HG02623 (cell line): ENCODE data around the gene PLCB2.

Experiments
- ATAC-seq: cut with Tn5 transposase; IDR thresholded peaks from one replicate; pipeline ENCODE4 v1.9.1; 2021; ENCODE audit warnings: moderate library complexity; ENCODE audit not compliant: unreplicated experiment

The PLCB2 gene

DNA sequence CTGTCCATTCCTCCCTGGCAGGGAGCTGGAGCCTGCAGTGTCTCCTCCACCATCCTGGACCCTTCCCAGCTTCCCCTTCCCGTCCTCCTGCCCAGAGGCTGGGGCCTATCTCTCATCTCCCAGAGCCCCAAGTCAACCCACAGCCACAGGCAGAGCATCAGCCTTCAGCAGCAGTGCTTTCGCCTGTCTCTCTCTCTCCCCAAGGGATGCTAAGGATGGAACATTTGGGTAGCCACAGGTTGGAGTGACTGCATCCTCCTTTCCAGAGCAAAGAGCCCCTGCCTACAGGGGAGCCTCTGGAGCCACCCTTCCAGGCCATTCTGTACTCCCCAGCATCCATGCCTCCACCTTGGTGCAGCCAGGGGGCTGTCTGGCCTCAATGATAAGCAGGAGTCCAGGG, 4.2 kb downstream of the PLCB2 start:
- no peak for ATAC-seq

DNA sequence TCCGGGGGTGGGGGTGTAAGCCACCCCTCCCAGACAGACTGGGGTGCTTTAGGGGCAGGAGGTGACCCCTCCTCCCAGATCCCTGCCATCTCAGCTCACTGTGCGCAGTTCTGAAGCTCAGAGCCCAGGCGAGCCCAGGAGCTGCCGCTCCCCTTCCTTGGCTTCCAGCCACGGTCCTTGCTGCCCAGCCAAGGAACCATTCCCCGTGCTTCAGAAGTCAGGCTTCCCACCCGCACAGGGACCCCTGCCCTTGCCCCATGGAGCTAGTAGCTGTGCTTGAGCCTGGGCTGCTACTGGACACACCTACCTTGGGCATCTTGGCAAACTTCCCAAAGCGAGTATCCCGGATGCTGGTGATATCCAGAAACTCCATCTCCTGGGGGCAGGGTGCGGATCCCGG, 4.8 kb downstream of the PLCB2 start:
- ATAC-seq = no peak

DNA sequence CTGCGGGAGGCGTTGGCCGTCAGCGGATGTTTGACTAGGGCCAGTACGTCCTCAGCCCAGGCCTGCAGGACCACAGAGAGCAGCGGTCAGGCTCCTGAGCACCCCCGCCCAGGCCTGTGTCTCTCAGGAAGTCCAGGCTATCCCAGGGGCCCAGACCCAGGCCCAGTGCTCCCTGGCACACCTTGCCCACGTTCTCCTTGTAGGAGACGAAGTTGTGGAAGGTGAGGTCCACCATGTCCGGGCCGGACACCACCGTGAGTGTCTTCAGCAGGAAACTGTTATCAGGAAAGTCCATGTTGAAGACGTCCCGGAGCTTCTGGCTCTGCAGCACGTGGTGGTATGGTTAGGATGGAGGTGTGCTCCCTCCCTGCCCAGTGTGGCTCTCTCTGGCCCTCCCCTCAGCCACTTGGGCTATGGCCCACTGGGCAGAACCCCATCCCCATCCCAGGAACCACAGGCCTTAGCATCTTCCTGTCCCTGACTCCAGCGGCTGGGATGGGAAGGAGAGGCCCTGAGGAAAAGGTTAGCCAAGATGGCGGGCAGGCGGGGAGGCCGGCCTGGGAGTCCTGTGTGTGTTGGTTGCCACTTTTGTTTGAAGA, 5.3 kb downstream of the PLCB2 start:
- no peak for ATAC-seq

- no peak for ATAC-seq
Observed at GRCh38 chr15:40301467-40302179, 6.1 kb downstream of the PLCB2 start.

GRCh38 chr15:40300771-40301170, 7.0 kb downstream of the PLCB2 start:
- no peak for ATAC-seq

DNA sequence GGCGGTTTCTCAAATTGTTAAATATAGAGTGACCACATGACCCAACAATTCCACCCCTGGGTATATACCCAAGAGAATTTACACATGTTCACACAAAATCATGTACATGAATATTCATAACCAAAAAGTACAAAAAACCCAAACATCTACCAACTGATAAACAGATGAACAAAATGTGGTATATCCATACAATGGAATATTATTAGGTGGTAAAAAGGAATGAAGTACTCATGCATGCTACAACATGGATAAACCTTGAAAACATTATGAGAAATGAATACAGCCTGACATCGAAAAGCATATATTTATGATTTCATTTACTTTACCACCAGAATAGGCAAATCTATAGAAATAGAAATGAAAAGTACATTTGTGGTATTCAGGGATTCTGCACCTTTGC, 7.4 kb downstream of the PLCB2 start:
- ATAC-seq = no peak

- no peak for ATAC-seq
Observed at GRCh38 chr15:40298216-40298935, 9.4 kb downstream of the PLCB2 start.

DNA sequence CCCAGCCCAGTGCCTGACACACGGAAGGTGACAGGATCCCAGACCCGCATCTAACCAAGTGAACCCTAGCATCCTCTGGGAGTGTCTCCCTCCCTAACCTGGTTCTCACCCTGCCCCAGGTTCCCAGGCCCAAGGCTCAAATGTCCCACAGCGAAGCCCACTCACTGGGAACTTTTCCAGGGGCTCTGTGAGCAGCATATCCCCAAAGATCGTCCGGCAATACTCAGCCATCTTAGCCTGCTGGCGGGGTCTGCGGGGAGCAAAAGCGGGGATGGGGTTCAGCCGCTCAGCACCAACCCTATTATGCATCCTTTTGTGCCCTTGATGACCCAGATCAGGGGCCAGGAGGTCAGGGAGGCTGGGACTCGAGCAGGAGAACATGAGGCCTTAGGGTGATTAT, 10.4 kb downstream of the PLCB2 start:
- no peak for ATAC-seq

DNA sequence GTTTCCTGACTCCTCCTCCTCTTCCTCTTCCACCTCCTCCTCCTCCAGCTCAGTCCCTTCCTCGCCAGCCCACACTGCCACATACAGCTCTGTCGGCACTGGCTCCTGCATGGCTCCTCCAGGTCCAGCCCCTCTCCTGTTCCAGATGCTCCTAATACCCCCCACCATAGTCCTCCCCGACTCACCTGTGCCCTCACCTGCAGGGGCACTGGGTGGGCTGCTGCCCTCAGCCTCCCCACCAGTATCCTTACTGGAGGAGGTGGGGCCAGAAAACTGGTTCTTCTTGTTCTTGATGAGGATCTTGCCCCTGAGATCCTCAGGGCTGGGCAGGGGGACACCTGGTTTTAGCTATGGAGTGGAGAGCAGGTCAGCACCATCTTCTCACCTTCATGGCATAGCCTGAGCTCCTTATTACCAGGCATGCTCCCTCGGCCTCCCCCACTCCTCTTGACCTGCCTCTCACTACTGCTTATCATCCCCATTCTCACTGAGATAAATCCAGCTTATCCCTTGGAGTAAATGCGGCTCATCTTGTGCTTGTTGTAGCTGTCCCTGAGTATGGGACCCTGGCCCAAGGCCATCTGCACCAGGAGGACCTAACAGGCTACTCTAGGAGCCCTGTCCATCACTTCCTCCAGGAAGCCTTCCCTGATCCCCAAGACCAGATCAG, 11.0 kb downstream of the PLCB2 start:
- ATAC-seq = no peak

- ATAC-seq = no peak
Observed at GRCh38 chr15:40295877-40296560, 11.7 kb downstream of the PLCB2 start.

DNA sequence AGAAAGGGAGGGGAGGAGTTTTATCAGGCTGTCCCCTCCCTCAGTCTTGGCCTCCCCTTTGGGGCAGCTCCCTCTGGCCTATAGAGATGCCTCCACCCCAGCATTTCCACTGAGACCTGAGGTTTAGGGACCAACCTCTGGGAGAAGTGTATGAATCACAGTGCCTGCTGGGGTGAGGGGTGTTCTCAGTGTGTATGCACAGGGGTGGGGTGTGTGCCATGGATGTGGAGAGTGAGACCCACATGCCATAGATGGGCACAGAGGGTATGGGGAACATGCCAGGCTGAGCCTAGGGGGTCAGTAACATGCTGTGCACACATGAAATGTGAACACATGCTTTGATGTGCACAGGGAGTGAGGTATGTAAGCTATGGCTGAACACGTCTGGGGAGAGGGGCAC, 12.4 kb downstream of the PLCB2 start:
- ATAC-seq = no peak

DNA sequence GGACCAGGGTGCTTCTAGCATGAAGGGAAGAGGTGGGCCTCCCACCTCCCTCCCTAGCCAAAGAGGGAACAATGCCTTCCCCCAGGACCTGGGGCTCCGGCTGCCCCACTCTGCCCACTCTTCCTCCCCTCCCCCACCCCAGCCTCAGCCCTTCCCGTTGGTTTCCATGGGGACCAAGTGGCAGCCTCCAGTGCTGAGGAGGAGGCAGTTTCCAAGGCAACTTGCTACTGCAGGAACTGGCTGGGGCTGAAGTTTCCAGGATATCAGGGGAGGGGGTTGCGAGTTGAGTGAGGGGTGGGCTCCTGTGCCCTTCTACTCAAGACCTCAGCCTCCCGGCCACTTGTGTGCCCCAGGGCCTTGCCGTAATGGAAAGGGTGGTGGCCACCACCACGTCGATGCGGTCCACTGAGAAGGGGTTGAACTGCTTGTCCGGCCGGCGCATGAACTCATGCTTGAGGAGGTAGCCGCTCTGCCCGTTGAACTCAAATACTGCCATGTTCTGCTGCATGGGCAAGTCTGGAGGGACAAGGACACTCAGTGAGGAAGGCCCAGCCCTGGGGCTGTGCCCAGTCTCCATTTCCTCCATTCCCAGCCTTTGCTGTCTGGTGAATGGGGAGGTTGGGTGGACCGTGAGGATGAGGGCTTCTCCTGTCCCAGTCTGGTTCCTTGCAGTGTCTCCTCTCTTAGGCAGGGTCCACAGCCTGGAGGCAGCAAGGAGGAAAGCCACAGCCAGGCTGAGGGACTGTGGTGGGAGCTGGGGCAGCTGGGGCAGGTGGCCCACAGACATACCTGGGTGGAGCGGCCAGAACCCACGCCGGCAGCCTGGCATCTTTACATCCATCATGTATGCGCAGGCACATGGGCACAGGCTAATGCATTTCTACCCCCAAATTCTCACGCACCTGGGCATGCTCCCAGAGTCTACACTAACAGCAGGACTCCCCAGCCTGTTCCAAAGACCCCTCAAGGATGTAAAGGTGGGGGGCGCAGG, 13.5 kb downstream of the PLCB2 start:
- ATAC-seq = no peak

DNA sequence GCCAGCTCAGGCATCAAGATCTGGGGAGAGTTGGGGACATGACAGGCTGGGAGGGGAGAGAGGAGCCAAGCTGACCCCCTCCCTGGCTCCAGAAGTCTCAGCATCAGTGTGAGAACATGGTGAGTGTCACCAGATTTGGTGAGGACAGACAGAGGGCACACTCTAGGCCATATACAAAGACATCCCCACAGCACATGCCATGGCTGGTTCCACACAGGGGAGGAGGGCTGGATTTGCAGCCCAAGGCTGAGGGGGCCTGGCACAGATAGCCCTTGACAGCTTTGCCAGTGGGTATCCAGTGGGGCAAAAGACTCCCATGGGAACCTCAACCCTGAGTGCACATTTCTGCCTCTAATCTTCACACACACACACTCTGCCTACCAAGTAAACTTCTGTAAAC, 14.7 kb downstream of the PLCB2 start:
- ATAC-seq = no peak

DNA sequence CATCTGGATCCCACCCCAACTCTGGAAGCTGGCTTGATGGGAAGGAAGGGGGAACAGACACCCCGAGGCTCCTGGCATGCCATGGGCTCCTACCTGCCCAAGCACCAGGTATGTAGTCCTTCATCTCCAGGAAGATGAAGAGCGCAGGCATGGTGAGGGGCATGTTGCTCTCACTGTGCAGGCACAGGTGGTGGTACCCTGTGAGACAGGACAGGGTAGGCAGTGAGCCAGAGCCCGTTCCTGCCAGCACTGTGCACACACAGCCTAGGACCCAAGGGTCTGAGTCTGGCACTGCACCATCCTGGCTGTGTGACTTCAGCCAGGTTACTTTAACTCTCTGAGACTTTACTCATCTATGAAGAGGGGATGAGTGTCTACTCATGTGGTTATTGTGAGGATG, 15.5 kb downstream of the PLCB2 start:
- no peak for ATAC-seq

DNA sequence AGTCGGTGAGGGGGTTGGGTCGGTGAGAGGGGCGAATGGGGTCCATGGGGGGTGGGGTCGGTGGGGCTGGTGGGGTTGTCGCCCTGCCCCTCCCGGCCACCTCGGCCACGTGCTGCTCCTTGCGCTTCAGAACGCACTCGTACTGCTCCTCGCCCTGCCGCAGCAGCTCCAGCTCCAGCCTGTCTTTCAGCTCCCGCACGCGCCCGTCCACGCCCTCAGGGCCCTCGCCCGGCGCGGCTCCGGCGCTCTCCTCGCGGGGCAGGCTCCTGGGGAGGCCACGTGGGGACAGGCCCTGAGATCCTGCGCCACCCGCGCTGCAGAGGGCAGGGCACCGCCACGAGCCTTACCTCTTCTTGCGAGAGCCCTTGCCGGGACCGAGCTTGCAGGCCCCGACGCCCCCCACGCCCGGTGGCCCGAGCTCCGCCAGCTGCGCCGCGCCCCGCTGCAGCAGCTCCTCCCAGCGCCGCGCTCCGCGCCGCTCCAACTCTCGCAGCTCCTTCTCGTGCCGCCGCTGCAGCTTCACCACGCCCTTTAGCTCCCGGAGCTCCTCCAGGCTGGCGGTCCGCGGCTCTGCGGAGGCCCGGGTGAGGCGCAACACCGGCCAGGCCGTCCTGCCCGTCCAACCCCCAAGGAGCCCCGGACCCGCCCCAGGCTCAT, 16.7 kb downstream of the PLCB2 start:
- no peak for ATAC-seq

DNA sequence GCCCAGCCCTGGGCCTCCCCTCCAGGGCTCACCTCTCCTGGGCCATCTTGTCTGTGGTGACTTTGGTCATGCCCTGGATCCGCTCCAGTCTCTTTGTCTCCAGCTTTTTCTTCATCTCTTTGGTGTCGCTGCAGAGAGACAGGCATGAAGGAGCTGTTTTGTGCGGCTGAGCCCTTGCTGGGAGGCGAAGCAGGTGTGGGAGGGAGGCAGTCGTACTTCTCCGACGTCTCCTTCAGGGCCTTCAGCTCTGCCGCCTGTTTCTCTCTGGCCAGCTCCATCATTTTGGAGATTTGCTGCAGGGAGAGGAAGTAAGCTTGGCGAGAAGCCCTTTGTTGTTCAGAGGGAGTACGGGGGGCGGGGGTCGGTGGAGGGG, 17.2 kb downstream of the PLCB2 start:
- ATAC-seq = no peak

- no peak for ATAC-seq
Observed at GRCh38 chr15:40289140-40289775, 18.5 kb downstream of the PLCB2 start.

GRCh38 chr15:40287968-40288367, 19.8 kb downstream of the PLCB2 start:
- ATAC-seq = no peak

DNA sequence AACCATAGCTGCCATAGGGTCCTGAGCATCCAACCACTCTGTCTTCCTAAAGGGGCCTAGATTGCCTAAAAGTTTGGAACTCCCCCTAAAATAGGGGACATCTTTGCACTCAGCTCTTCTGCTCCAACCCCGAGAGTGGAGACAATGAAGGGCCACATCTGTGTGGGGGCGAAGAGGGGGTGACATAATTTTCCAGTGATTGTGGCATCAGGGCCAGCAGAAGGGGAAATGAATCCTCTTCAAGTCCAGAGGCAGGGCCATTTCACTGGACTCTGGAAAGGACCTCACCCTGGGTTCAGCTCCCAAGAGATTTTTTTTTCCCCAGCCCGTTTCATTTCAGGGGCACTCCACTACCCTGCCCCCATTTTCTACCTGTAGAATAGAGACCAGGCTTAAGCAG, 20.2 kb downstream of the PLCB2 start:
- ATAC-seq = no peak
